SU-DHL-6 (cell line): ENCODE results near the gene CTRB1.

Experiments
- H2AFZ ChIP-seq: fragments of 200-600 bp; sonication (generic); 2 replicates; pipeline ENCODE4 v1.6.1; 2014; ENCODE audit warnings: low read depth, mild to moderate bottlenecking, moderate library complexity, mixed read lengths, antibody characterized with exemption, low read length; ENCODE audit not compliant: severe bottlenecking
- H3F3A ChIP-seq: fragments of 200-600 bp; shearing (Covaris generic); 2 replicates; pipeline ENCODE4 v1.6.0; 2016; ENCODE audit warnings: antibody characterized with exemption, mild to moderate bottlenecking; ENCODE audit not compliant: insufficient read depth
- H3K27ac ChIP-seq: fragments of 200-600 bp; sonication (generic); 2 replicates; pipeline ENCODE4 v1.5.1; 2016; ENCODE audit warnings: low read depth, mild to moderate bottlenecking, low read length, moderate library complexity, mixed read lengths
- H3K27me3 ChIP-seq: fragments of 200-600 bp; sonication (generic), shearing (Covaris generic); 2 replicates; pipeline ENCODE4 v1.6.0; 2014; ENCODE audit warnings: mild to moderate bottlenecking, low read length
- H3K36me3 ChIP-seq: fragments of 200-600 bp; sonication (generic); 2 replicates; pipeline ENCODE4 v1.6.1; 2014; ENCODE audit warnings: mild to moderate bottlenecking, low read length, mixed read lengths
- H3K4me2 ChIP-seq: fragments of 300-600, 200-600 bp; shearing (Covaris generic), sonication (generic); 2 replicates; pipeline ENCODE4 v1.6.0; 2014; ENCODE audit warnings: low read length, low read depth, mild to moderate bottlenecking; ENCODE audit not compliant: poor library complexity, severe bottlenecking
- H3K4me3 ChIP-seq: fragments of 200-600 bp; sonication (generic); 2 replicates; pipeline ENCODE4 v1.5.1; 2014; ENCODE audit warnings: antibody characterized with exemption, low read length, mild to moderate bottlenecking, mixed read lengths; ENCODE audit not compliant: insufficient read depth, poor library complexity, severe bottlenecking
- H3K79me2 ChIP-seq: fragments of 200-600 bp; sonication (generic); 2 replicates; pipeline ENCODE4 v1.6.1; 2014; ENCODE audit warnings: mild to moderate bottlenecking, low read length, moderate library complexity; ENCODE audit not compliant: insufficient read depth
- H3K9ac ChIP-seq: fragments of 200-600 bp; sonication (generic); 2 replicates; pipeline ENCODE4 v1.7.0; 2014; ENCODE audit warnings: mild to moderate bottlenecking, low read length
- H3K9me2 ChIP-seq: fragments of 200-600 bp; sonication (generic); replicated peaks from 2 replicates; pipeline ENCODE4 v1.6.1; 2014; ENCODE audit warnings: low read length; ENCODE audit not compliant: insufficient read depth
- H3K9me3 ChIP-seq: fragments of 200-600 bp; sonication (generic); 2 replicates; pipeline ENCODE4 v1.6.1; 2014; ENCODE audit warnings: low read length, mixed read lengths; ENCODE audit not compliant: insufficient read depth
- H4K20me1 ChIP-seq: fragments of 200-600 bp; sonication (generic); 2 replicates; pipeline ENCODE4 v1.6.1; 2014; ENCODE audit warnings: low read depth, mild to moderate bottlenecking, antibody characterized with exemption, low read length, moderate library complexity, mixed read lengths
- EZH2phosphoT487 ChIP-seq: fragments of 200-600 bp; sonication (generic), shearing (Covaris generic); conservative IDR thresholded peaks from 2 replicates; pipeline ENCODE4 v1.6.1; 2018; ENCODE audit warnings: mild to moderate bottlenecking, antibody characterized with exemption, low read length, moderate library complexity, mixed read lengths
- TF ChIP-seq, protein P1 (sequence below): fragments of 200-600 bp; sonication (generic); IDR thresholded peaks from one replicate; pipeline ENCODE4 v1.5.1; 2017; ENCODE audit warnings: antibody characterized with exemption, mild to moderate bottlenecking, low read length, moderate library complexity; ENCODE audit not compliant: insufficient read depth, poor library complexity, severe bottlenecking

The CTRB1 gene

GRCh38 chr16:75258807-75259141 is 40.0 kb downstream of the CTRB1 start:
- Histone ChIP-seq H3K4me3 (no peak overlapping the region), H2AFZ (no peak overlapping the region), H3F3A (no peaks in the 10 kb centered on the region), H3K9me3 (no peaks in the 10 kb centered on the region), H3K27me3 (no peaks in the 10 kb centered on the region), H3K4me2 (no peak overlapping the region), H3K36me3 (no peaks in the 10 kb centered on the region), H3K9ac (no peak overlapping the region), H3K9me2 (no peaks in the 10 kb centered on the region), H3K79me2 (no peaks in the 10 kb centered on the region), H3K27ac (no peak overlapping the region), H4K20me1 (no peaks in the 10 kb centered on the region)
- TF ChIP-seq, protein P1, sequence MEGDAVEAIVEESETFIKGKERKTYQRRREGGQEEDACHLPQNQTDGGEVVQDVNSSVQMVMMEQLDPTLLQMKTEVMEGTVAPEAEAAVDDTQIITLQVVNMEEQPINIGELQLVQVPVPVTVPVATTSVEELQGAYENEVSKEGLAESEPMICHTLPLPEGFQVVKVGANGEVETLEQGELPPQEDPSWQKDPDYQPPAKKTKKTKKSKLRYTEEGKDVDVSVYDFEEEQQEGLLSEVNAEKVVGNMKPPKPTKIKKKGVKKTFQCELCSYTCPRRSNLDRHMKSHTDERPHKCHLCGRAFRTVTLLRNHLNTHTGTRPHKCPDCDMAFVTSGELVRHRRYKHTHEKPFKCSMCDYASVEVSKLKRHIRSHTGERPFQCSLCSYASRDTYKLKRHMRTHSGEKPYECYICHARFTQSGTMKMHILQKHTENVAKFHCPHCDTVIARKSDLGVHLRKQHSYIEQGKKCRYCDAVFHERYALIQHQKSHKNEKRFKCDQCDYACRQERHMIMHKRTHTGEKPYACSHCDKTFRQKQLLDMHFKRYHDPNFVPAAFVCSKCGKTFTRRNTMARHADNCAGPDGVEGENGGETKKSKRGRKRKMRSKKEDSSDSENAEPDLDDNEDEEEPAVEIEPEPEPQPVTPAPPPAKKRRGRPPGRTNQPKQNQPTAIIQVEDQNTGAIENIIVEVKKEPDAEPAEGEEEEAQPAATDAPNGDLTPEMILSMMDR = no peak
- no peak for TF ChIP-seq EZH2phosphoT487

- Histone ChIP-seq H3K27me3 (no peaks in the 10 kb centered on the region), H3K4me3 (no peak overlapping the region), H2AFZ (no peak overlapping the region), H3K9ac (no peak overlapping the region), H3K36me3 (no peaks in the 10 kb centered on the region), H3K9me2 (no peaks in the 10 kb centered on the region), H3K27ac (no peak overlapping the region), H4K20me1 (no peaks in the 10 kb centered on the region), H3K4me2 (no peak overlapping the region), H3F3A (no peaks in the 10 kb centered on the region), H3K9me3 (no peaks in the 10 kb centered on the region), H3K79me2 (no peaks in the 10 kb centered on the region)
- TF ChIP-seq, protein P1 = no peak
- no peak for TF ChIP-seq EZH2phosphoT487
Measured at GRCh38 chr16:75260851-75261589, 42.2 kb downstream of the CTRB1 start.

GRCh38 chr16:75261590-75262078 is 42.8 kb downstream of the CTRB1 start:
- Histone ChIP-seq H3K9me3 (no peaks in the 10 kb centered on the region), H3K36me3 (no peaks in the 10 kb centered on the region), H3K9ac (no peak overlapping the region), H3K9me2 (no peaks in the 10 kb centered on the region), H2AFZ (no peak overlapping the region), H3K4me3 (no peak overlapping the region), H3F3A (no peaks in the 10 kb centered on the region), H3K79me2 (no peaks in the 10 kb centered on the region), H3K27me3 (no peaks in the 10 kb centered on the region), H4K20me1 (no peaks in the 10 kb centered on the region), H3K27ac (no peak overlapping the region), H3K4me2 (no peak overlapping the region)
- no peak for TF ChIP-seq EZH2phosphoT487
- TF ChIP-seq, protein P1 = no peak
